SH-SY5Y (cell line): ENCODE results near the gene STT3B.
A peak's percentile ranks its signal among the peaks of the same experiment; 100 is the strongest.

Experiments used
- GATA2 ChIP-seq: IDR thresholded peaks from 2 replicates; pipeline ENCODE4 v1.6.1; 2011; ENCODE audit warnings: mild to moderate bottlenecking, low read depth, low read length
- GATA3 ChIP-seq: IDR thresholded peaks from 2 replicates; pipeline ENCODE4 v1.6.1; 2011; ENCODE audit warnings: low read depth, mild to moderate bottlenecking, low read length, moderate library complexity

STT3B gene

GRCh38 chr3:31505371-31506048 lies 27.2 kb upstream of the STT3B start:
- TF ChIP-seq GATA2 (no peak), GATA3 (no peak)

DNA sequence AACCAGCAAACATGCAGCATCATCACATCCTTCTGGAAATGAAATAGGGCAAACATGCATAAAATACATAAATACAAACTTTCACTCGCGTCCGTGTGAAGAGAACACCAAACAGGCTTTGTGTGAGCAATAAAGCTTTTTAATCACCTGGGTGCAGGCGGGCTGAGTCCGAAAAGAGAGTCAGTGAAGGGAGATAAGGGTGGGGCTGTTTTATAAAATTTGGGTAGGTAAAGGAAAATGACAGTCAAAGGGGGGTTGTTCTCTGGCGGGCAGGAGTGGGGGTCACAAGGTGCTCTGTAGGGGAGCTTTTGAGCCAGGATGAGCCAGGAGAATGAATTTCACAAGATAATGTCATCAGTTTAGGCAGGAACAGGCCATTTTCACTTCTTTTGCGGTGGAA lies 26.2 kb upstream of the STT3B start:
- 0 out of 2 replicates have a peak, but pooled peaks have one; percentile 19 for TF ChIP-seq GATA2

DNA sequence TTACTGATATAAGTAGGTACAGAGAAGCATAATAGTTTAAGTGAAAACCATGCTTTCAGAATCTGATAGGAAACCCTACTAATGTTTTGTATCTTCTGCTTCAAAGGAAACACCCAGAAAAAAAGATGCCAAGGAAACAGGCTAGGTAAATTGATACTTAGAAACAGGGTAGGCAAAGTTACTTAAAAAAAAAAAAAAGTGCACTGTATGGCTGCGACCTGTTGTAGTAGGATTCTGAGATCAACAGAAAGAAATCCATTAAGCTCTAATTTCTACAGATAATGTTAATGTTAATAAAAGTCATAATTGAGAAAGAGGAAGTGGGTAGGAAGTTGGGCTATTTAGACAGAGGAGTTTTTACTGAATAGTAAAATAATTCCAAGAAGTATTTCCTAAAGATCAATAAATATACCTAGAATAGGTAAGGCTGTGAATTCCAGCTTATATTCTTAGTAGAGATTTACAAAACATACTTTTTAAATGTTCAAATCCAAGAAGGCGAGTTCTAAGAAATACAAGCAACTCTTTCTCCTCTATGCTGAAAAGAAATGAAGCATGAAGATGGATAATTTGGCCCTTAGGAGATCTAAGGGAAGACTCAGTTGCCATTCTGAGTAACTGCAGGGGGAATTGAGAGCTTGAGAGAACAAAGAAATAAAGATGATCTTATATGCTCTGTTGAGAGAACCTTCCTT lies 24.1 kb upstream of the STT3B start:
- TF ChIP-seq GATA3 (no peak), GATA2 (no peak)

GRCh38 chr3:31509147-31509728 lies 23.5 kb upstream of the STT3B start:
- TF ChIP-seq GATA2, result no peak
- TF ChIP-seq GATA3, result no peak

DNA sequence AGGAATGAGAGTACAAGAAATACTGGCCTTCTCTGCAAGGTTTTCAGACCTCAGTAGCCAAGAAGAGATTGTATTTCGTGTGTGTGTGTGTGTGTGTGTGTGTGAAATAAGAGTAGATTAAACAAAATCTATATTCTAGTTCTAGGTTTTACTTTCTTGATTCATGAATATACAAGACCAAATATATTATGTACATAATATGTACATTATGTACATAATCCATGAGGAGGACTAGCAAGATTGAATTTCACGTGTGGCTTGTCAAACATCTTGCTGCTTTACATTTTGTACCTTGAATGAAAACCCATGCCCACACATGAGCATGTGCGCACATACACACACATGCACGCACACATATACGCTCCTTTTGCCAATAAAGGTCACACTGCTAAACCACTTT lies 18.2 kb upstream of the STT3B start:
- no peak for TF ChIP-seq GATA2
- TF ChIP-seq GATA3, result no peak

DNA sequence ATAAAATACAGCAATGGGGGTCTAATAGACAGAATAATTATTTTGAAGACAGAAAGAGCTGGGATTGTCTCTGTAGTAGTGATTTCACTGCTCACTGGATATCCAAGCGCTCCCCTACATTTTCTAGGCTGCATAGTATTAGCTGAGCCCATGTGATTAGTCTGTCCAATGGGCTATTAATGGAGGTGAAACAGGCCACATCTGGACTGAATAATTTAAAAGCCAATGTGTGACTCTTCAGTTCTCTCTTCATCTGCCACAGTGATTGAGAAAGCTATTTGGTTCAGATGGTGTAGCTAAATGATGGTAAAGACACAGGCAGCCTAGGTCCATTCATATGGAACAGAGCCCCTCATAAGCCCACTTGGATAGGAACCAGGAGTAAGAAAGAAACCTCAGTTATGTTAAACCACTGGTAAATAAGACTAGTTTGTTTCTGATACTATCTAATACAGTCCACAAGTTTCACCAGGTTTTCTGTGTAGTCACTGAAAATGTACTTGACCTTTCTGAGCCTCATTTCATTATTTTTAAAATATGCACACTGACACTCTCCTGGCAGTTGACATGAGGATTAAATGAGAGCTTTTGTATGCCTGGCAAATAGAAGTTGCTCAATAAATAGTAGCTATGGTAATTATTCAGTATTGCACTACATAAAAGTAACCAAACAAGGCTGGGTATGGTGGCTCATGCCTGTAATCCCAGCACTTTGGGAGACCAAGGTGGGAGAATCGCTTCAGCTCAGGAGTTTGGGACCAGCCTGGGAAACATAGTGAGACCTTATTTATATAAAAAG lies 17.0 kb upstream of the STT3B start:
- TF ChIP-seq GATA2, result no peak

DNA sequence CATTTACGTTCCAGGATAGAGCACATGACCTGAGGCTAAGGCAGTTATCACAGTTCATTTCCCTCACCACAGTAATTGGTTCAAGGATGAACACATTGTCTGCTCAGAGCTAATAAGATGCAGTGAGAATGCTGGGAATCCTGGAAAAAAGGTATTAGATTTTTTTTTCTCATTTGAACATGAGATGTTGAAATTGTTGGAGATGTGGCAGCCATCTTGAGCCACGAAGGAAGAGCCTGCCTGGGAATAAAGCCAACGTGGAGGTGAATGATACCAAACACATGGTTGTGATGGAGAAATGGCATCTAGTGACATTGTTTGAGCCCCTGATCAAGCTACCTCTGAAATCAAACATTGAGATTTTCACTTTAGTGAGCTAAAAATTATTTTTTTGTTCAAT lies 16.0 kb upstream of the STT3B start:
- TF ChIP-seq GATA2, result no peak
- no peak for TF ChIP-seq GATA3

DNA sequence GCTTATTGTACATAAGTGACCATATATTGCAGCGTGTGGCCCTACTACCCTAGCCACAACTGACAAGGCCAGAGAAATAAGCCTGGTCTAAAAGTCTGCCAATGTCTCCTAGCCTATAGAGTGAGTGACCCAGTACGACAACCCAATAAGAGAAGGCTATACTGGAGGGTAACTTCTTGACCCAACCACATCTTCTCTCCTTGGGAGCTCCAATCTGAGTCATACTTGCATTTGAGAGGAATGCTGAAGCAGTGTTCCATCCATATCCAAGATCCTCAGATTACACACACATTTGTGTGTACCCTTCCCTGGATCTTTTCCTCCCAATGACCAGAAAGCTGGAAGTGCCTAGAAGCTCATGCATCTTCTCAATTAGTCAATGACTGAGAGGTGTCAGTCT lies 11.3 kb upstream of the STT3B start:
- TF ChIP-seq GATA2 (no peak), GATA3 (no peak)

- TF ChIP-seq GATA3 (no peak), GATA2 (no peak)
Observed at GRCh38 chr3:31522152-31522551, 10.6 kb upstream of the STT3B start.

DNA sequence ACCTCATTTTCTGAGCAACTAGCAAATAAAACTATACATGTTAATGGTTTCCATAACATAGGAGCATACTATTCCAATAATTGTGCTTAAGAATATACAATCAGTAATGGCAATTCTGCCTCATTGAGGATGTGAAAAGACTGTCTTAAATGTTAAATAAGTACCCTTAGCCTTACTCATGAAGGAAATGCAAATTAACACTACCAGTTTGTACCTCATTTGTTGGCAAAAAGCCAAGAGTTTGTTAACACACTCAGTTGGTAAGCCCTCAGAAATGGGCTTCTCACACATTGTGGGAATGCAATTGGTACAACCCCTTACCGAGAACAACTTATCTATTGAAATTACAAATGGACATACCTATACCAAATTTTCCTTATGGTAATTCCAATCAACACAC lies 9.2 kb upstream of the STT3B start:
- TF ChIP-seq GATA3 (no peak), GATA2 (no peak)

DNA sequence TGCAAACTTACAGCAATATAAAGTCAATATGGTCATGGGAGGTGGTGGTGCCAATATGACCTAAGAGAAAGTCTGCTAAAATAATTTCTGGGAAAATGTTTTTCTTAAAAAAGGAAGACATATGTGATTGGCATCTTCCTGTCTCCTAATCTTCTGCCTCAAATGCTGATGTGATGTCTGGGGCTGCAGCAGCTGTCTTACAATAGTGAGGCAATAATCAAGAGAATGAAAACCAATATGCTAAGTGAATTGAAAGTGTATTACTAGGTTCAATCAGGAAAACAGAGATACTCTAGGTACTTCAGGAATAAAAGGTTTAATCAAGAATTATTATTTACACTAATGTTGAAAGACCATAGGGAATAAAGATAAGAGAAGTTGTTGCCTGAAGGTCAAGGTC lies 7.2 kb upstream of the STT3B start:
- TF ChIP-seq GATA3 (no peak), GATA2 (no peak)

- TF ChIP-seq GATA3 (no peak), GATA2 (no peak)
Observed at GRCh38 chr3:31529421-31529820, 3.3 kb upstream of the STT3B start.

- no peak for TF ChIP-seq GATA2
- TF ChIP-seq GATA3, result no peak
Observed at GRCh38 chr3:31530039-31530959, 2.4 kb upstream of the STT3B start.

DNA sequence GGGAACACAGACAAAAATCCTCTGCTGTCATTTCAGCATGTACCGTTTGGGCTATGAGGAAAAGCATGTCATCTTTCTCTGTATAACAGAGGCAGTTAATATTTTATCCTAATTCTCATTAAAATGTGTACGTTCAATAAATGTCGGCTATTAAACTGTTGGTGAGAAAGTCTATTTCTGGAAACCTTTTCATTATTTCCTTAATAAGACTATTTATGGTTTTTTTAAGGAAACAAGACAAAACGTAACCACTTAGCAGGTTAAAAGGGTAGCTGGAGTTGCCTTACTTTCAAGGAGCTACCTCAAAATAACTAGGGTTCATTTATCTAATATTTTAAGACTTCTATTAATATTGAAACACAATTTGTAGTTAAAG lies 1.8 kb upstream of the STT3B start:
- no peak for TF ChIP-seq GATA2
- no peak for TF ChIP-seq GATA3
